CD4-positive, alpha-beta T cell treated with Interleukin-17A for 1 hour (primary cell): ENCODE measurements around the gene CPVL.
A peak's percentile ranks its signal among the peaks of the same experiment; 100 is the strongest.

Experiments
- DNase-seq: peaks from one replicate; pipeline ENCODE4 v3.0.0-alpha.2; 2020

Gene CPVL

DNA sequence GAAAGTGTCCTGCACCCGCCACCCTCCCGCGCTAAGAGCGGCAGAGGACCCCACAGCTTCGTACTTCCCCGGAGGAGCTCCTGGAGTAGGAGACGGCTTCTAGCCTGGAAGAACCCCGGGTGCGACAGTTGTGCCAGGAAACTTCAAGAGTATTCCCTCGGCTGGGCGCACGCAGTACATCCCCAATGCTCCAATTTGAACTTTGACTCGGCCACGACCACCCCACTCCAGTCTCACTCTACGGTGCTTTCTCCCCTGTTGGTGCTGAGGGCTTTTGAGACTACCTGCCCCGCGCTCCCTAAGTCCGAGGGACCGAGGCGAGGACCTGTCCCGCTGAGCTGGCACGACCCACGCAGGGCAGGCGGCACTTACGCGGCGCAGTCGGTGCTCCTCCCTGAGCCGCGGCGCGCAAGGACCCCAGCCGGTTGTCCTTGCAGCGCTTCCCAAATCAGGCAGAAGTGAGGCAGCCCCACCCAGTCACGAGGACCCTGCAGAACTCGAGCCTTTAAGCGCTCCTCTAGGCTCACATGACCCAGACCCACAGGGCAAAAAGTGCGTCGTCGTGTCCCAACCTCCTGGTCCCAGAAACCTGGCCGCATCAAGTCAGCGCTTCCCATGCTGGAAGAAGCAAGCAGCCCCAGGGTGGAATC, at the start of gene CPVL:
Gene CPVL, minus strand, starts transcription at position 481 of the 650 bp plus-strand sequence. CDS start 25,476 bp downstream, outside the sequence.
- no peak for DNase-seq

DNA sequence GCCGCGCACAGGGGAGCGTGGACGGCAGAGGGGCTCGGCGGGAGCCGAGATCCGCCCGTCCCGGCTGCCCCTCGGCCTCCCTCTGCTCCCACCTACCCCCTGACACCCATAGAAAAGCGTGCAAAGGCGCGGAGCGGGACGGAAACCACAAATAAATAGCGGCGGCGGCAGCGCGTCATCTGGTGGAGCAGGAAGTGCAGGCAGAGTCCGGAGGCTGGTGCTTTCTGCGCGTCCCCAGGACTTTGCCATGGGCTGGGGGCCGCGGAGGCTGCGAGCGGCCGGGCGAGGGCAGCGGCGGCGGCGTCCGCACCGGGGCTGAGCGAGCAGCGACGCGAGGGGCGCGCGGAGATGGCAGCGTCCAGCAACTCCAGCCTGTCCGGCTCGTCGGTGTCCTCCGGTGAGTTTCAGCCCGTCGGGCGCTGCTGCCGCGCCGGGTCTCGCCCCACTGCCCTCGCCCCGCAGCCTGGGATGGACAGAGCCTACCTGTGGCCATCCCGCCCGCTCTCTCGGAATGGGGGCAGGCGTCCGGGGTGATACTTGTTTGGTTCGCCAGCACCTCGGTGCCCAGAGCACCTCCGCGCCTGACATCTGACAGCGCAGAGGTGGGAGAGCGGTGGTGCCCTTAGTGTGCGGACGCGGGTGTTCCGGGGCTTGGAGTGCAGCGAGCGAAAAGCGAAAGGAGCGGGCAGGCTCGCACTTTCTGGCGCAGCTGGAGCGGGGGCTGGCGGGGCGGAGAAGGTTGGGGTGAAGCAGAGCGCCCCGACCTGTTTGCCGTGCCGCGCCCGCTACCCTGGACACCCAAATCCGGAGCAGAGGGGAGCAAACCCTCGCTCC, 48.5 kb upstream of the CPVL start, which contains the start of gene CHN2:
Gene CHN2, plus strand, starts transcription at position 182 of the 834 bp plus-strand sequence.
- peak; percentile 67 for DNase-seq

DNA sequence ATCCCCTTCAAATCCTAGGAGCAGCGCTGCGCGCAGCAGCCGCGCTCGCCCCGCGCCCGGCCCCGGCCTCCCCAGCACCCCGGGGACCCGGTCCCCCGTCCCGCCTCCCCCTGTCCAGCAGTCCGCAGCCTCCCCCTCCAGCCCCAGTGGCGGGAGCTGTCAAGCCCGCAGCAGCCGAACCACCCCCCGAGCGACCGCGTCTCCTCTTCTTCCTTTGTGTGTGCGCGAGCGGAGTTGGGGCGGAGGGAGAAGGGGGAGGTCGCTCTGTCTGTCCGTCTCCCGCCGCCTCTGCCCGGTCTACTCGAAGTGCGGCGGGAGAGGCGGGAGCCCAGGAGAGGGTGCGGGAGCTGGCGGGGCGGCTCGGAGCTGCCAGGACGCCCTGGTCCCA, 47.9 kb upstream of the CPVL start:
- DNase-seq, result no peak

DNA sequence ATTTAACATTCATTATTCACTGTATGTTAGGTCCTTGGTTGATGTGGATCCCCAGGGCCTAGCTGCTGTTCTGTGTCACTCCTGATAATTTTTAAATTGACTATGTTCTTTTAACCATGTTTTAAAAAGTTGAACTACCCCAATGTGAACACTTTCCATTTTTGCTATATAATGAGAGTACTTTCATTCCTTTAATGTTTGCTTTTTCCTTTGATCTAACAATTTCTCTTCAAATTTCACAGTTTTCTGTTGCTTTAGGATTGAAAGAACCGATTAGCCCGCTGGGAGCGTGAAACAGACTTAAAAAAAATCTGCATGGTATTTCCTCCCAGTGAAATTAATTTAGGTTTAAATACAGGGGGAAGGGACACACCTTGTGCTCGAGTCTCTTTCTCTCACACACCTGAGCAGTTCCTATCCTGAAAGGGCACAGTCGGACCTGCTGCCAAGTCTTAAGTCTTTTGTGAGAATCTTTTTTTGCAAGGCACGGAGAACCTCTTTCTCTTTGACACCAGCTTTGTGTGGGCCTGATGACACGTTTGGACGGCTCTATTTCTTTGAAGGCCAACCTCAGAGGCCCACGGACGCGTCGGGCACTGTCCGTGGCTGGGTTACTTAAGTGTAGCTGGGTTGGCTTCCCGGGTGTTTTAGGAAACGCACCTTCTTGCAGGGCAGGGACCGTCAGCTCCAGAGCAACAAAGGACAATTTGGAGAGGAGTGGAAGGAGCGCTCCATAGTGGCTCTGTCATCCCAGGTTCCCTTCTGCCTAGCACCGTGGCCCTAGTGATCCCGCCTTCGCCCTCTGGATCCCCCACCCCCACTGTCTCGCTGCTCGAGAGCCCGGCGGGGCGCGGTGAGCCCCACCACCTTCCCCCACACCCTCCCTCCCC, 47.2 kb upstream of the CPVL start:
- no peak for DNase-seq

GRCh38 chr7:29192811-29193210, 46.5 kb upstream of the CPVL start:
- no peak for DNase-seq

DNA sequence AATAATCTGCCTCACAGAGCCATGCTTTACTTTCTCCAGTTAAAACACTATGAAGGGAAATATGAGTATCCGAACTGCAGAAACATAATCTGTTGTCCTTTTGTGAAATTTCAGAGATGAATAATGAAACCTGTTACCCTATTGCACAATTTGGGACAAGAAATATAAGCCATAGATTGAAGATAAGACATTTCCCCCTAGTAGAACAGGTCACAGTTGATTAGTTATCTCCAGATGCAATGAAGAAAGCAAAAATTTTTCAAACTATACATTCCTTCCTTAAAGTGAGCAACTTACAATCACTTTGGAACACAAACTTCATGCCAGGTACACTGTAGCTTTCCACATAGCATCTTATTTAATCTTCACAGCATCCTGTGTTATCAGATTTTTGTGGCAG, 46.0 kb upstream of the CPVL start:
- no peak for DNase-seq

GRCh38 chr7:29190349-29191045, 44.2 kb upstream of the CPVL start:
- DNase-seq, result no peak

DNA sequence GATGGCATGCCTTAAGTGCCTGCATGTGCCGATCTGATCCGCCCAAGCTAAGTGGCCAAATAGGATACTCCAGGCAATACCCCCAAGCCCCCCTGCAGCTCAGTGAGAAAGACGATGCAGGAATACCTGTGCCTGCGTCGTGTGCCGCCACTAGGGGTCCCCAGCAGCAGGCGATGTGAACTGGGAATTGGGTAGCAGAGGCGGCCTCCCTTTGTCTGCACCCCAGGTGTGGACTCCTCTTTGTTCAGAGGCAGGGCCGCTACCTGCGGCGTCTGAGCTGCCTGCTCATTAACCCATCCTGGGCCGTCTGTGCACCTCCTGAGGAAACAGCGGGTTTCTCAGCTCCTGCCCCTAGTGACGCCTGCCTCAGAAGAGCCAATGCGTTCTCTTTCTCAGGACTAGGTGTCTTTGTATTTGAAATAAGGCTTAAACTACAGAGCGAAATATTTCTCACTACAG, 43.4 kb upstream of the CPVL start:
- DNase-seq, result peak; percentile 66

DNA sequence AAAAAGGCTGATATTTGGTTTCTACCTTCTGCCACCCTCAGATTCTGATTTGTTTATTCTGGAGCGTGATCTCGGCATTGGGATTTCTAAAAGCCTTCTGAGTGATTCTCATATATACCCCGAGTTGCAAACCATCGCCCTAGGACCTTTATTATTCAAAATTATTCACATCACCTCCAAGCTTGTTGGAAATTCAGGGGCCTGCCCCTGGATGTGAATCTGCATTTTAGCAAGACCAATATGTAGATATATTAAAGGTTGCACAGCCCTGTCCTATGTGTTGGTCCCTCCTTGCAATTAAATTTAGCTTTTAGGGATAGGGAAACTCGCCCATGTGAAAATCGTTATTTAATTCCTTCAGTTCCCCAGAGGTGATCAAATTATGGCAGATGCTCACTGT, 39.3 kb upstream of the CPVL start:
- DNase-seq, result no peak

DNA sequence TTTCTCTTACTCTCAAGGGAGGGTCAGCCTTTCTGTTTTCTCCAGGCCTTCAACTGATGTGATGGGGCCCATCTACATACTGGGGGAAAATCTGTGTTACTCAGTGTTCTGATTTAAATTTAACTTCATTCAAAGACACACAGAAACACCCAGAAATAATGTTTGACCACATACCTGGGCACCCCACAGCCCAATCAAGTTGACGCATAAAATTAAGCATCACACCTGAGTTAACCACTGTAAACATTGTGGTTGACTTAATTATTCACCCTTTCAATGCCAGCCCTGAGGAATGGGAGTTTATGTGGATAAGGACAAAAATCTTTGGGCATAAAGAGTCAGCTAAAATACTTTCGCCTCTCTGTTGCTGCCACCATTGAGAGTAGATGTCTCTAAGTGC, 38.3 kb upstream of the CPVL start:
- DNase-seq, result no peak

DNA sequence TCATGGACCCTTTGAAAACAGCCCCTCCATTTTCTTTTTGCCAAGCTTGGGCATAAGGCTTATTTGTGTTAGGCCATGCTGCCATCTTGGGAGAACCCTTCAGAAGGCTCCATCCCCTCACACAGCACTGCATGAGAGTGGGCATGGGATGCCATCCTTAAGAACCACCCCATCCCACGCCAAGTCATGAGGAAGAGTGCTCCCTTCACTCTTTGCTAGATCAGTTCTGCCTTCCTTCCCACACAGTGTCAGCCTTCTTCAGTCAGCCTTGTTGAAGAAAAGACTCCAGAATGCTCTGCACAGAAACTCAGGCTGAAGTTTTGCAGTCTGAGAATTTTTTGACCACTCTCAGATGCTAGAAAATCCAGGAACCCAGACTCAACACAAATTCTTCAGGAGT, 32.8 kb upstream of the CPVL start:
- DNase-seq, result no peak

- peak; percentile 22 for DNase-seq
Observed at GRCh38 chr7:29177963-29178600, 31.7 kb upstream of the CPVL start.

DNA sequence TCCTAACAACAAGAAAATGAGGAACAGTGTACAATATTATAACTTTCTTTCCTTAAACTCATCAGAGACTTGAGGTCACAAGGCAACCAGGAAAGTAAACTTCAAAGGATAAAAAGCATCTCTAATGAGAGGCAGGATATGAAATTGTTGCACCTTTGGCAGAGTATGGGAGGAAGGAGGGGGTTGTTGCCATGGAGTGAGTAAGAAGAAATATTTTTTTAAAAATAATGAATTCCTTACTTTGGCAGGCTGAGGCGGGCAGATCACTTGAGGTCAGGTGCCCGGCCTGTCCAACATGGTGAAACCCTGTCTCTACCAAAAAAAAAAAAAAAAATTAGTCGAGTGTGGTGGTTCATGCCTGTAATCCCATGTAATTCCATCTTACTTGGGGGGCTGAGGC, 27.1 kb upstream of the CPVL start:
- DNase-seq, result no peak

DNA sequence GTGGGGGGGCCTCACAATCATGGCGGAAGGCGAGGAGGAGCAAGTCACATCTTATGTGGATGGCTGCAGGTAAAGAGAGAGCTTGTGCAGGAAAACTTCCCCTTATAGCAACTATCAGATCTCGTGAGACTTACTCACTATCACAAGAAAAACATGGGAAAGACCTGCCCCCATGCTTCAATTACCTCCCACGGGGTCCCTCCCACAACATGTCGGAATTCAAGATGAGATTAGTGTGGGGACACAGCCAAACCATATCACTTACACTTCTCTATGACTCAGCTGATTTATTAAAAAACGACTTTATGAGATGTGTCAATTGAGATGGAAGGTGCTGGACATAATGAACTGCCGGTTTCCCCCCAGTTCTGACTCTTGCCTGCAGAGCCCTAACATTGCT, 24.4 kb upstream of the CPVL start:
- DNase-seq, result no peak

DNA sequence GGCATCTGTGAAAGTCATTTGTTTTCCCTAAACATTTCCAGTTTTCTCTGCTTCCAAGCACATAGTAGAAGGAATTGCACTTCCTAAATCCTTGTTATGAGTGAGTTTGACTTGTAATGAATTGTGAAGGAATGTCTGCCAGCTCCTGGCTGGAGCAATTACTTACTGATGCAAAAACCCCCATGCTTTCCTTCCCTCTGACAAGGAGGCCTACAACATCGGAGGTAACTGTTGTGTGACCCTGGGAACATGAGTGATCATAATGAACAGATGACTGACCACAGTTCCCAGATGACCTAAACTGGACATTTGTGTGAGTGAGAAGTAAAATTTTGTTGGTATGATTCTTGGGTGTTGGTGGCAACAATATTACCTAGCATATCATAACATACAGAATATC, 21.4 kb upstream of the CPVL start:
- no peak for DNase-seq

DNA sequence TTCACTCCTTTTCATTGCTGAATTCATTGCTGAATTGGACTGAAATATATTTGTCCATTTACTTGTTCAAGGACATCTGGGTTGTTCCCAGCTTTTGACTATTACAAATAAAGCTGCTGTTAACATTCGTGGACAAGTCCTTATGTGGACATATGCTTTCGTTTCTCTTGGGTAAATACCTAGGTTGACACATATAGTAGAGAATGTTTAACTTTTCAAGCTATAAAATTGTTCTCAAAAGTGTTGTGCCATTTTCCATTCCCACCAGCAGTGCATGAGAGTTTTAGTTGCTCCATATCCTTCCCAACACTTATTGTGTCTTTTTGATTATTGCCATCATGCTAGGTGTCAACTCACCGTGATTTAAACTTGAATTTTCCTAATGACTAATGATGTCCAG, 17.5 kb upstream of the CPVL start:
- DNase-seq, result no peak

DNA sequence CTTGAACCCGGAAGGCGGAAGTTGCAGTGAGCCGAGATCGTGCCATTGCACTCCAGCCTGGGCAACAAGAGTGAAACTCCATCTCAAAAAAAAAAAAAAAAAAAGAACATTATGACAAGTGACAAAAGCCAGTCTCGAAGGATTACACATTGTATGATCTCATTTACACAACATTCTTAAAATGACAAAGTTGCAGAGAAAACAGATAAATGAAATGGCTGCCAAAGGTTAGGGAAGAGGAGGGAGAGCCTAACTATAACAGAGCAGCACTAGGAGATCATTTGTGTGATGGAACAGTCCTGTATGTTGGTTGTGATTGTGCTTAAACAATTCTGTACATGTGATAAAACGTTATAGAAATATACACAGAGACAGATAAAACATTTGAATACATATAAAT, 16.2 kb upstream of the CPVL start:
- no peak for DNase-seq

DNA sequence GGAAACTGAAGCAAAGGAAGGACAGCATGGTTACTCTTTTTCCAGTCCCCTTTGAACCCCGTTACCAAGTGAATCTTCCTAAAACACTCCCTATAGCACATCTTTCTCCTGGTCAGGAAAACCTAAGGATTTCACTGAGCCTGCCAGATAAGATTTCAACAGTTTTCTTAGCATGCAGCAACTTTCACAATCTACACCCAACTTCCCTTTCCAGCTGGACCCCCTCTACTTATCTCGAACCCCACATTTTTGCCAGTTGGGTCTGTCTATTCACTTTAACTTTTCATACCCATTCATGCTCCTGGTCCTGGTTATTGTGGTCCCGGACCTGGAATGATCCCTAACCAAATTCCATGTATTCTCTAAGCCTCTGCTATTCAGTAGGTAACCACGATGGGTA, 14.9 kb upstream of the CPVL start:
- no peak for DNase-seq

- DNase-seq, result no peak
Observed at GRCh38 chr7:29160080-29160479, 13.7 kb upstream of the CPVL start.

GRCh38 chr7:29158795-29159423, 12.6 kb upstream of the CPVL start:
- no peak for DNase-seq

GRCh38 chr7:29156907-29157452, 10.6 kb upstream of the CPVL start:
- peak; percentile 13 for DNase-seq
